H1 (cell line): ENCODE data around the gene MALSU1.

ENCODE experiments used
- CTCF ChIP-seq, 3 experiments: IDR thresholded peaks; 1 replicate in 2 of 3; 2 replicates in 1 of 3; pipeline versions ENCODE4 v1.5.1 to v1.6.1; 2011; ENCODE audit warnings: low read length in 3 of 3, mild to moderate bottlenecking in 3 of 3, inconsistent platforms in 2 of 3, low read depth in 1 of 3, moderate library complexity in 1 of 3; ENCODE audit not compliant: insufficient read depth in 1 of 3; ENCODE audit errors: control extremely low read depth in 1 of 3
- FOSL1 ChIP-seq: IDR thresholded peaks from 2 replicates; pipeline ENCODE4 v1.6.1; 2011; ENCODE audit warnings: mild to moderate bottlenecking, low read depth, low read length, moderate library complexity; ENCODE audit not compliant: insufficient read depth
- NRF1 ChIP-seq: IDR thresholded peaks from 2 replicates; pipeline ENCODE4 v1.6.1; 2011; ENCODE audit warnings: mild to moderate bottlenecking, low read depth, low read length, improper control_type of control experiment
- POLR2A ChIP-seq, 2 experiments: IDR thresholded peaks; 1 replicate in 1 of 2; 2 replicates in 1 of 2; pipeline ENCODE4 v1.6.1; 2011; ENCODE audit warnings: low read depth in 2 of 2, low read length in 2 of 2, mild to moderate bottlenecking in 2 of 2; ENCODE audit errors: control extremely low read depth in 1 of 2
- SIN3A ChIP-seq, 2 experiments: IDR thresholded peaks in 1 of 2; conservative IDR thresholded peaks in 1 of 2; 2 replicates each; pipeline ENCODE4 v1.6.1; 2011 to 2012; ENCODE audit warnings: low read length in 2 of 2, improper control_type of control experiment in 1 of 2, low read depth in 1 of 2, mild to moderate bottlenecking in 1 of 2

GRCh38 chr7:23268746-23269145, 30.4 kb upstream of the MALSU1 start:
- TF ChIP-seq POLR2A (IDR thresholded peaks at IDR 0.05; ENCODE audit: control extremely low read depth in 1 of 2, low read depth in 2 of 2, low read length in 2 of 2) = no peak
- TF ChIP-seq NRF1 = no peak
- no peak for TF ChIP-seq SIN3A (conservative IDR thresholded peaks at IDR 0.05 in 1 of 2, IDR thresholded peaks at IDR 0.05 in 1 of 2; ENCODE audit: low read depth in 1 of 2, low read length in 2 of 2)
- TF ChIP-seq CTCF (IDR thresholded peaks at IDR 0.05; ENCODE audit: control extremely low read depth in 1 of 3, insufficient read depth in 1 of 3, low read depth in 1 of 3, low read length in 3 of 3) = no peak
- no peak for TF ChIP-seq FOSL1
